Heart right ventricle (tissue), 16 donors: ENCODE results near the gene NDFIP1. TPM values are rescaled to one million over a fixed set of nuclear protein-coding genes. Genes with fewer than 3 reads are reported as not detected.

Source experiments
- ATAC-seq, 8 donors: fragments of 200-7000 bp; cut with Tn5 transposase; one replicate each; pipeline ENCODE4 v1.9.1; 2020; ENCODE audit warnings: mild to moderate bottlenecking in 8 of 8, moderate library complexity in 8 of 8, moderate number of reproducible peaks in 1 of 8
- DNase-seq, 2 donors: peaks; one replicate each; pipeline ENCODE4 v3.0.0-alpha.2; 2020
- H3K27ac ChIP-seq, 10 donors: fragments of 200-600 bp; sonication (generic) in 2 of 10; one replicate each; pipeline versions ENCODE4 v1.5.0 to v1.8.0; 2020 to 2022; ENCODE audit warnings: mild to moderate bottlenecking in 3 of 10
- H3K27me3 ChIP-seq, 7 donors: fragments of 200-600 bp; one replicate each; pipeline ENCODE4 v1.8.0; 2021 to 2022; ENCODE audit warnings: mild to moderate bottlenecking in 2 of 7
- H3K36me3 ChIP-seq, 9 donors: fragments of 200-600 bp; sonication (generic) in 1 of 9; one replicate each; pipeline versions ENCODE4 v1.5.0 to v1.8.0; 2020 to 2022; ENCODE audit warnings: mild to moderate bottlenecking in 2 of 9
- H3K4me1 ChIP-seq, 9 donors: fragments of 200-600 bp; sonication (generic) in 1 of 9; one replicate each; pipeline versions ENCODE4 v1.5.0 to v1.8.0; 2020 to 2022; ENCODE audit warnings: mild to moderate bottlenecking in 4 of 9
- H3K4me3 ChIP-seq, 10 donors: fragments of 200-600 bp; sonication (generic) in 2 of 10; one replicate each; pipeline versions ENCODE4 v1.5.0 to v1.8.0; 2020 to 2022; ENCODE audit warnings: mild to moderate bottlenecking in 7 of 10, moderate library complexity in 2 of 10
- H3K9me3 ChIP-seq, 11 donors: fragments of 200-600 bp in 10 of 11; sonication (generic) in 2 of 11; one replicate each; pipeline versions ENCODE4 v1.5.0 to v1.8.0; 2013 to 2022; ENCODE audit warnings: mild to moderate bottlenecking in 2 of 11, control low read depth in 1 of 11, moderate library complexity in 1 of 11
- CTCF ChIP-seq, 9 donors: fragments of 200-600 bp; sonication (generic) in 2 of 9; IDR thresholded peaks; one replicate each; pipeline versions ENCODE4 v1.5.0 to v1.8.0; 2021 to 2022; ENCODE audit warnings: antibody characterized with exemption in 9 of 9, mild to moderate bottlenecking in 5 of 9, moderate library complexity in 1 of 9
- WGBS, 2 donors: extraction: QIAGEN DNeasy Blood & Tissue Kit; methylation state at CpG; one replicate each; pipeline ENCODE4 v1.1.7; 2013; ENCODE audit warnings: inconsistent platforms in 1 of 2; 5-methylcytosine and 5-hydroxymethylcytosine counted together
- intact Hi-C, 10 donors: fragments of 100-400 bp; cut with DNase I; formaldehyde crosslinking; loops; one replicate each; pipeline versions ENCODE4 v1.11.1 to v1.14.2; 2022
- polyA plus RNA-seq, 2 donors: library from polyadenylated mRNA; stranded (reverse); fragments of 200-250 nt; gene quantifications; one replicate each; pipeline ENCODE4 v1.2.3, GENCODE V29; 2013
- total RNA-seq, 10 donors: library from RNA; stranded (reverse); fragmentation: NEBNext Ultra II Directional in 3 of 10; extraction: Animal tissue kit (Norgen Biotek cat#: 25700) in 3 of 10; gene quantifications; one replicate each; pipeline versions ENCODE4 v1.2.1 to v1.2.4, GENCODE V29; 2021 to 2023
- donor health status: Arrhythmogenic right ventricular cardiomyopathy.
- donor health status: ischemic (EF 13 %, LVEDD 7.1; RV severe dilation, severe dysfunction).
- donor health status: healthy with polysubstance abuse.
- donor health status: DM: no; HTN: yes; CAD: no.
- donor health status: DM: no; HTN: no; CAD: no.
- donor health status: ischemic (EF 25% LVEDD 6.9; RV normal size, moderate dysfunction).
- donor health status: ischemic (EF 25% LVEDD 5.7; RV mildly dilated, moderate dysfunction).
- donor health status: healthy.
- donor health status: DM: yes; HTN: yes; CAD: no.
- donor health status: Ischemic cardiomyopathy.
- donor health status: ischemic (EF 35%, LVEDD 5.7; RV mildly dilated, moderate dysfunction).
- donor health status: nonischemic (EF 11% LVEDD 7.7; RV severe dilation, severe dysfunction).
- donor health status: DM: yes; HTN: yes; CAD: no.
- donor health status: PGD.
- donor health status: ischemic (EF 29% LVEDD 5.4; RV normal size, mild dysfunction).
- donor health status: nonischemic (EF 23%, LVEDD 6.1; RV moderate dilation, normal function).

NDFIP1 gene
- total and polyA plus RNA-seq, 12 donors, result 25.2 to 67.4 (median 58.9) TPM

- H3K27me3 ChIP-seq, result no peaks in the 10 kb centered on the region
- no peak for ATAC-seq
- H3K36me3 ChIP-seq, result no peaks in the 10 kb centered on the region
- H3K4me1 ChIP-seq, result peaks cover 0 to 37% (median 4%) of the 10 kb centered on the region in 9 donors
- 97% methylated on average over 6 of the region's 6 CpGs for WGBS, 2 donors
- no peak for DNase-seq
- H3K27ac ChIP-seq, result peak overlapping the region in 2 of 10 donors; percentile 35 to 61
- intact Hi-C loops, result no loop called here
- peak in 2 of 9 donors; percentile 10 to 11 for TF ChIP-seq CTCF (IDR thresholded peaks at IDR 0.05)
- no peak overlapping the region for H3K4me3 ChIP-seq
- no peaks in the 10 kb centered on the region for H3K9me3 ChIP-seq
Measured at GRCh38 chr5:142167458-142167857, 58.9 kb downstream of the NDFIP1 start.

- TF ChIP-seq CTCF (IDR thresholded peaks at IDR 0.05), result no peak
- no peaks in the 10 kb centered on the region for H3K9me3 ChIP-seq
- WGBS, 2 donors, result 86 to 88% methylated on average over 3 of the region's 3 CpGs
- intact Hi-C loops, result no loop called here
- ATAC-seq (peak in 1 of 8 donors; percentile 11), DNase-seq (no peak)
- no peak overlapping the region for H3K4me3 ChIP-seq
- H3K4me1 ChIP-seq, result peaks cover 0 to 37% (median 4%) of the 10 kb centered on the region in 9 donors
- no peaks in the 10 kb centered on the region for H3K36me3 ChIP-seq
- no peak overlapping the region for H3K27ac ChIP-seq
- H3K27me3 ChIP-seq, result no peaks in the 10 kb centered on the region
Measured at GRCh38 chr5:142168365-142168764, 59.8 kb downstream of the NDFIP1 start.

- intact Hi-C loops, result loop anchor here in 1 of 10 donors (10.0 kb wide), 1 partner anchor 714 kb away; no protein-coding TSS in a partner anchor
Measured at GRCh38 chr5:142170254-142170953, 61.8 kb downstream of the NDFIP1 start.

GRCh38 chr5:142171270-142171669, 62.7 kb downstream of the NDFIP1 start:
- ATAC-seq (no peak), DNase-seq (no peak)
- Histone ChIP-seq H3K9me3 (no peaks in the 10 kb centered on the region), H3K36me3 (no peaks in the 10 kb centered on the region), H3K27me3 (no peaks in the 10 kb centered on the region), H3K4me3 (no peak overlapping the region), H3K4me1 (peaks cover 0 to 33% (median 4%) of the 10 kb centered on the region in 9 donors), H3K27ac (no peak overlapping the region)
- no peak for TF ChIP-seq CTCF (IDR thresholded peaks at IDR 0.05)
- 96 to 98% methylated on average over 4 of the region's 4 CpGs for WGBS, 2 donors
- intact Hi-C loops, result loop anchor here in 1 of 10 donors (10.0 kb wide), 1 partner anchor 714 kb away; no protein-coding TSS in a partner anchor

More at GRCh38 chr5:142170254-142170953, 61.8 kb downstream of the NDFIP1 start:
- TF ChIP-seq CTCF (IDR thresholded peaks at IDR 0.05), result no peak
- WGBS, 2 donors, result 91 to 92% methylated on average over 6 of the region's 6 CpGs
- H3K27ac ChIP-seq, result no peak overlapping the region
- DNase-seq (no peak), ATAC-seq (no peak)
- no peaks in the 10 kb centered on the region for H3K27me3 ChIP-seq
- H3K36me3 ChIP-seq, result no peaks in the 10 kb centered on the region
- H3K4me3 ChIP-seq, result no peak overlapping the region
- peaks cover 0 to 37% (median 4%) of the 10 kb centered on the region in 9 donors for H3K4me1 ChIP-seq
- no peaks in the 10 kb centered on the region for H3K9me3 ChIP-seq
